HepG2 (cell line): ENCODE measurements around the gene NAXD. TPM values are rescaled to one million over a fixed set of nuclear protein-coding genes. Genes with fewer than 3 reads are reported as not detected.

Source experiments
- ATAC-seq: fragments of 200-7000 bp; cut with Tn5 transposase; 3 replicates; pipeline ENCODE4 v1.9.1; 2020; ENCODE audit warnings: mild to moderate bottlenecking, moderate library complexity
- BruUV-seq: library from RNA; stranded (reverse); fragments of 400-500 nt; replicated peaks from 2 replicates; lab custom pipeline; 2021; lab: Mats Ljungman, UMichigan
- CTCF ChIA-PET: fragments of 300-600 bp; formaldehyde crosslinking; extraction: SDS; loops from one replicate; lab custom pipeline; 2021; ENCODE audit warnings: low total read pairs, inconsistent platforms, low intra/inter-chr PET ratio; lab: Yijun Ruan, JAX
- POLR2A ChIA-PET: fragments of 350-600 bp; sonication (Branson Sonifier 250); formaldehyde crosslinking; loops from one replicate; lab custom pipeline; 2020; ENCODE audit warnings: antibody characterized with exemption, inconsistent platforms; lab: Yijun Ruan, JAX
- DNase-seq: peaks from one replicate; pipeline ENCODE4 v3.0.0-alpha.2; 2015; ENCODE audit warnings: low spot score
- FAIRE-seq: peaks from 3 replicates; lab custom pipeline; 2011; peaks lifted over from hg19 to GRCh38; lab: Jason Lieb, UNC
- H2AFZ ChIP-seq: one replicate; pipeline ENCODE4 v1.6.1; 2011; ENCODE audit warnings: low read length, inconsistent platforms
- H3K27ac ChIP-seq: fragments of 300-600 bp; 3 replicates; pipeline ENCODE4 v1.8.0; 2011; ENCODE audit warnings: mixed run types, mild to moderate bottlenecking, mixed read lengths, low read length, inconsistent platforms; ENCODE audit not compliant: insufficient read depth; ENCODE audit errors: extremely low read length
- H3K27me3 ChIP-seq, 2 experiments: fragments of 200-600 bp in 1 of 2; 2 replicates in 1 of 2; 3 replicates in 1 of 2; pipeline versions ENCODE4 v1.6.0 to v1.8.0; 2011; ENCODE audit warnings: low read length in 2 of 2, mild to moderate bottlenecking in 2 of 2, moderate library complexity in 2 of 2, inconsistent platforms in 1 of 2; ENCODE audit not compliant: insufficient read depth in 2 of 2, control insufficient read depth in 1 of 2
- H3K36me3 ChIP-seq, 2 experiments: fragments of 200-600 bp in 1 of 2; replicated peaks in 1 of 2; 2 replicates in 1 of 2; 3 replicates in 1 of 2; pipeline versions ENCODE4 v1.5.1 to v1.8.0; 2011; ENCODE audit warnings: low read length in 2 of 2, inconsistent platforms in 1 of 2; ENCODE audit not compliant: insufficient read depth in 2 of 2, control insufficient read depth in 1 of 2
- H3K4me1 ChIP-seq: 2 replicates; pipeline ENCODE4 v1.5.1; 2012; ENCODE audit warnings: low read length, inconsistent platforms; ENCODE audit not compliant: insufficient read depth
- H3K4me2 ChIP-seq: 2 replicates; pipeline ENCODE4 v1.6.0; 2011; ENCODE audit warnings: low read depth, low read length, inconsistent platforms
- H3K4me3 ChIP-seq, 3 experiments: fragments of 200-600 bp in 1 of 3; sonication (generic), shearing (Covaris generic) in 1 of 3; replicated peaks in 1 of 3; 2 replicates each; pipeline ENCODE4 v1.5.1; 2011 to 2016; ENCODE audit warnings: low read length in 3 of 3, inconsistent platforms in 2 of 3, low read depth in 2 of 3, mild to moderate bottlenecking in 2 of 3, control low read depth in 1 of 3, mixed read lengths in 1 of 3; ENCODE audit not compliant: insufficient read depth in 1 of 3
- H3K79me2 ChIP-seq: one replicate; pipeline ENCODE4 v1.6.1; 2011; ENCODE audit warnings: low read length, inconsistent platforms; ENCODE audit not compliant: insufficient read depth
- H3K9ac ChIP-seq: 2 replicates; pipeline ENCODE4 v1.6.0; 2011; ENCODE audit warnings: mild to moderate bottlenecking, low read depth, low read length, inconsistent platforms; ENCODE audit not compliant: insufficient read depth
- H3K9me3 ChIP-seq: 2 replicates; pipeline ENCODE4 v1.5.1; 2012; ENCODE audit warnings: mild to moderate bottlenecking, low read length
- H4K20me1 ChIP-seq: 2 replicates; pipeline ENCODE4 v1.6.0; 2011; ENCODE audit warnings: inconsistent platforms, mild to moderate bottlenecking, low read length, moderate library complexity; ENCODE audit not compliant: insufficient read depth
- ADNP ChIP-seq: sonication (generic); formaldehyde crosslinking; IDR thresholded peaks from 2 replicates; pipeline ENCODE4 v1.4.0; 2020; ENCODE audit warnings: missing genetic modification reagents
- BRCA1 ChIP-seq: sonication (generic); formaldehyde crosslinking; IDR thresholded peaks from 2 replicates; pipeline ENCODE4 v1.4.0; 2020; ENCODE audit warnings: missing genetic modification reagents
- EHMT2 ChIP-seq: fragments of 200-600 bp; sonication (generic); IDR thresholded peaks from 2 replicates; pipeline ENCODE4 v1.7.0; 2017; ENCODE audit warnings: antibody characterized with exemption, low read depth, low read length, borderline replicate concordance
- REPIN1 ChIP-seq: sonication (generic); formaldehyde crosslinking; IDR thresholded peaks from 2 replicates; pipeline ENCODE4 v1.8.0; 2022; ENCODE audit warnings: missing genetic modification reagents, low read depth, mild to moderate bottlenecking, borderline replicate concordance
- TBX3 ChIP-seq: fragments of 450-650 bp; IDR thresholded peaks from 2 replicates; pipeline ENCODE4 v1.6.1; 2017; ENCODE audit warnings: antibody characterized with exemption, mild to moderate bottlenecking, inconsistent platforms, borderline replicate concordance
- ZNF546 ChIP-seq: sonication (generic); formaldehyde crosslinking; conservative IDR thresholded peaks from 2 replicates; pipeline ENCODE4 v1.8.1; 2023; ENCODE audit warnings: mild to moderate bottlenecking, missing genetic modification reagents
- ZNF616 ChIP-seq: sonication (generic); formaldehyde crosslinking; IDR thresholded peaks from 2 replicates; pipeline ENCODE4 v1.5.0; 2020; ENCODE audit warnings: low read depth, mild to moderate bottlenecking, missing genetic modification reagents
- ZNF644 ChIP-seq: IDR thresholded peaks from 2 replicates; pipeline ENCODE4 v1.6.1; 2016; ENCODE audit warnings: low read depth
- ZNF773 ChIP-seq: sonication (generic); formaldehyde crosslinking; IDR thresholded peaks from 2 replicates; pipeline ENCODE4 v1.4.0; 2020; ENCODE audit warnings: missing genetic modification reagents, borderline replicate concordance
- ZNF792 ChIP-seq: IDR thresholded peaks from 2 replicates; pipeline ENCODE4 v1.6.1; 2016
- WGBS: methylation state at CpG from one replicate; pipeline ENCODE4 v1.1.6; 2017; ENCODE audit warnings: low lambda C conversion rate; 5-methylcytosine and 5-hydroxymethylcytosine counted together
- in situ Hi-C: cut with HindIII; loops from 2 replicates; pipeline ENCODE4 v1.10.0; 2017; ENCODE audit warnings: low pct_unique_long_range_greater_than_20kb; ENCODE audit not compliant: extremely low pct_ligation_motif_present
- intact Hi-C: fragments of 100-400 bp; cut with micrococcal nuclease; formaldehyde crosslinking; loops from one replicate; pipeline ENCODE4 v1.10.0; 2022; ENCODE audit not compliant: unreplicated experiment
- polyA plus RNA-seq, 8 experiments: library from polyadenylated mRNA; depleted of rRNA in 3 of 8; stranded (reverse) in 7 of 8; unstranded in 1 of 8; fragments of >200 nt; fragmentation: Illumina TruSeq in 4 of 8; extraction: Trizol in 4 of 8; gene quantifications; 2 replicates each; pipeline versions ENCODE4 v1.2.1 to v1.2.3, GENCODE V29; 2011 to 2016; ENCODE audit warnings: low read depth in 4 of 8, missing spikeins in 1 of 8, mixed read lengths in 1 of 8; ENCODE audit not compliant: insufficient read depth in 1 of 8
- total RNA-seq, 5 experiments: library from RNA; depleted of rRNA; stranded (reverse); fragments of >200 nt; fragmentation: Illumina TruSeq; extraction: Trizol; gene quantifications; 2 replicates each; pipeline ENCODE4 v1.2.3, GENCODE V29; 2016; ENCODE audit warnings: low read depth in 1 of 5
- TF ChIP-seq, protein P1 (sequence below): fragments of 450-650 bp; IDR thresholded peaks from 2 replicates; pipeline ENCODE4 v1.6.1; 2017
- TF ChIP-seq, protein P2 (sequence below): sonication (generic); formaldehyde crosslinking; conservative IDR thresholded peaks from 2 replicates; pipeline ENCODE4 v1.8.0; 2022; ENCODE audit warnings: missing genetic modification reagents
- TF ChIP-seq, protein P3 (sequence below): sonication (generic); formaldehyde crosslinking; IDR thresholded peaks from 2 replicates; pipeline ENCODE4 v1.4.0; 2020; ENCODE audit warnings: missing genetic modification reagents

NAXD gene
- total and polyA plus RNA-seq, 2 of the 13 experiments (the other 11 are each of a cell fraction or from before 2014, with no cell fraction given) = 19.0 to 23.2 TPM

DNA sequence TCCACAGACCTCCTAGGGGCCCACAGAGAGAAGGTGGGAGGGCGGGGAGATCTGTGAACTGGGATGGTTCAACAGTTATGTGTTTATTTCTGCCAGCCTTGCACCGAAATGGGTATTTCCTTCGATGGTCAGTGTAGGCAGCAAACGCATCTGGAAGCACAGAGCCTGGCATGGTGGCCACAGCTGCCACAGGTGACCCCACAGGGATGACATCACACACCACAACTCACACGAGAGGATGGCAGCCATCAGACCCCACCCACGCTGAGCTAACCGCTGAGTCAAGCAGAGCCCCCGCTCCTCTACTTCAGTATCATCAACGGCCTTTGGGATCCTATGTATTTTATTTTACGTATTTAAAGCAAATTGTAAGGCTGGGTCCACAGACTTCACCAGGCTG lies 37.4 kb downstream of the NAXD start:
- no peak for ATAC-seq
- H3K79me2 ChIP-seq = no peaks in the 10 kb centered on the region
- in situ Hi-C loops (no loop called here), intact Hi-C loops (no loop called here)
- H3K9me3 ChIP-seq = no peaks in the 10 kb centered on the region
- no peak overlapping the region for H2AFZ ChIP-seq
- no peaks in the 10 kb centered on the region for H3K27me3 ChIP-seq
- H3K27ac ChIP-seq = no peak overlapping the region
- TF ChIP-seq ZNF773 (CRISPR knock-in tag) (no peak), BRCA1 (CRISPR knock-in tag) (no peak), ZNF644 (CRISPR knock-in tag) (no peak), ZNF546 (no peak), ZNF792 (CRISPR knock-in tag) (no peak), REPIN1 (CRISPR knock-in tag) (no peak), TBX3 (no peak), ZNF616 (no peak), EHMT2 (no peak), ADNP (CRISPR knock-in tag) (no peak)
- TF ChIP-seq, protein P1, sequence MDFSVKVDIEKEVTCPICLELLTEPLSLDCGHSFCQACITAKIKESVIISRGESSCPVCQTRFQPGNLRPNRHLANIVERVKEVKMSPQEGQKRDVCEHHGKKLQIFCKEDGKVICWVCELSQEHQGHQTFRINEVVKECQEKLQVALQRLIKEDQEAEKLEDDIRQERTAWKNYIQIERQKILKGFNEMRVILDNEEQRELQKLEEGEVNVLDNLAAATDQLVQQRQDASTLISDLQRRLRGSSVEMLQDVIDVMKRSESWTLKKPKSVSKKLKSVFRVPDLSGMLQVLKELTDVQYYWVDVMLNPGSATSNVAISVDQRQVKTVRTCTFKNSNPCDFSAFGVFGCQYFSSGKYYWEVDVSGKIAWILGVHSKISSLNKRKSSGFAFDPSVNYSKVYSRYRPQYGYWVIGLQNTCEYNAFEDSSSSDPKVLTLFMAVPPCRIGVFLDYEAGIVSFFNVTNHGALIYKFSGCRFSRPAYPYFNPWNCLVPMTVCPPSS = no peak
- TF ChIP-seq, protein P2, sequence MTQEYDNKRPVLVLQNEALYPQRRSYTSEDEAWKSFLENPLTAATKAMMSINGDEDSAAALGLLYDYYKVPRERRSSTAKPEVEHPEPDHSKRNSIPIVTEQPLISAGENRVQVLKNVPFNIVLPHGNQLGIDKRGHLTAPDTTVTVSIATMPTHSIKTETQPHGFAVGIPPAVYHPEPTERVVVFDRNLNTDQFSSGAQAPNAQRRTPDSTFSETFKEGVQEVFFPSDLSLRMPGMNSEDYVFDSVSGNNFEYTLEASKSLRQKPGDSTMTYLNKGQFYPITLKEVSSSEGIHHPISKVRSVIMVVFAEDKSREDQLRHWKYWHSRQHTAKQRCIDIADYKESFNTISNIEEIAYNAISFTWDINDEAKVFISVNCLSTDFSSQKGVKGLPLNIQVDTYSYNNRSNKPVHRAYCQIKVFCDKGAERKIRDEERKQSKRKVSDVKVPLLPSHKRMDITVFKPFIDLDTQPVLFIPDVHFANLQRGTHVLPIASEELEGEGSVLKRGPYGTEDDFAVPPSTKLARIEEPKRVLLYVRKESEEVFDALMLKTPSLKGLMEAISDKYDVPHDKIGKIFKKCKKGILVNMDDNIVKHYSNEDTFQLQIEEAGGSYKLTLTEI (CRISPR knock-in tag) = no peak
- TF ChIP-seq, protein P3, sequence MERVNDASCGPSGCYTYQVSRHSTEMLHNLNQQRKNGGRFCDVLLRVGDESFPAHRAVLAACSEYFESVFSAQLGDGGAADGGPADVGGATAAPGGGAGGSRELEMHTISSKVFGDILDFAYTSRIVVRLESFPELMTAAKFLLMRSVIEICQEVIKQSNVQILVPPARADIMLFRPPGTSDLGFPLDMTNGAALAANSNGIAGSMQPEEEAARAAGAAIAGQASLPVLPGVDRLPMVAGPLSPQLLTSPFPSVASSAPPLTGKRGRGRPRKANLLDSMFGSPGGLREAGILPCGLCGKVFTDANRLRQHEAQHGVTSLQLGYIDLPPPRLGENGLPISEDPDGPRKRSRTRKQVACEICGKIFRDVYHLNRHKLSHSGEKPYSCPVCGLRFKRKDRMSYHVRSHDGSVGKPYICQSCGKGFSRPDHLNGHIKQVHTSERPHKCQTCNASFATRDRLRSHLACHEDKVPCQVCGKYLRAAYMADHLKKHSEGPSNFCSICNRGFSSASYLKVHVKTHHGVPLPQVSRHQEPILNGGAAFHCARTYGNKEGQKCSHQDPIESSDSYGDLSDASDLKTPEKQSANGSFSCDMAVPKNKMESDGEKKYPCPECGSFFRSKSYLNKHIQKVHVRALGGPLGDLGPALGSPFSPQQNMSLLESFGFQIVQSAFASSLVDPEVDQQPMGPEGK (CRISPR knock-in tag) = no peak
- WGBS = 90% methylated on average over 10 of the region's 10 CpGs
- DNase-seq = no peak
- peaks cover 6 to 31% of the 10 kb centered on the region in 2 experiments for H3K36me3 ChIP-seq
- no peak overlapping the region for H3K4me3 ChIP-seq
- H3K4me2 ChIP-seq = no peak overlapping the region
- no peak overlapping the region for H3K9ac ChIP-seq
- H4K20me1 ChIP-seq = no peaks in the 10 kb centered on the region
- no peaks in the 10 kb centered on the region for H3K4me1 ChIP-seq
- CTCF ChIA-PET = no interaction called here
- BruUV-seq = no TSS peak
- POLR2A ChIA-PET = no interaction called here
- FAIRE-seq = no peak
